HCT116 (cell line): ENCODE data around the gene HDAC11. TPM values are rescaled to one million over a fixed set of nuclear protein-coding genes. Genes with fewer than 3 reads are reported as not detected.

Experiments
- ATAC-seq: fragments of 200-7000 bp; cut with Tn5 transposase; 2 replicates; pipeline ENCODE4 v1.9.1; 2020; ENCODE audit warnings: mild to moderate bottlenecking, moderate library complexity
- BruUV-seq: library from RNA; stranded (reverse); fragments of 400-500 nt; replicated peaks from 2 replicates; lab custom pipeline; 2021; lab: Mats Ljungman, UMichigan
- CTCF ChIA-PET: fragments of 300-600 bp; sonication (Branson Sonifier 250); formaldehyde crosslinking; loops from one replicate; lab custom pipeline; 2021; ENCODE audit warnings: antibody characterized with exemption; lab: Charles Lee
- POLR2A ChIA-PET: fragments of 300-600, 350-600 bp; sonication (Branson Sonifier 250); formaldehyde crosslinking; loops from one replicate; lab custom pipeline; 2021; ENCODE audit warnings: antibody characterized with exemption; lab: Charles Lee
- RAD21 ChIA-PET, 2 experiments: fragments of 300-600 bp; sonication (Branson Sonifier 250); formaldehyde crosslinking; loops; one replicate each; lab custom pipeline; 2023; ENCODE audit warnings: low total read pairs in 2 of 2; ENCODE audit not compliant: uncharacterized antibody in 2 of 2, unreplicated experiment in 2 of 2, low non-redundant PET in 1 of 2; lab: Charles Lee
- DNase-seq: peaks from one replicate; pipeline ENCODE4 v3.0.0-alpha.2; 2010; ENCODE audit warnings: low read depth, low spot score
- H2AFZ ChIP-seq: fragments of 200-600 bp; shearing (Covaris generic), sonication (generic); 2 replicates; pipeline ENCODE4 v1.6.1; 2017; ENCODE audit warnings: low read depth, mixed run types, mixed read lengths, antibody characterized with exemption, low read length; ENCODE audit not compliant: poor library complexity, severe bottlenecking
- H3K27ac ChIP-seq: 2 replicates; pipeline ENCODE4 v1.5.1; 2012; ENCODE audit warnings: low read depth, low read length
- H3K27me3 ChIP-seq: fragments of 200-600 bp; sonication (generic); 2 replicates; pipeline ENCODE4 v1.6.1; 2016; ENCODE audit warnings: mixed run types, low read length, mixed read lengths; ENCODE audit not compliant: insufficient read depth
- H3K36me3 ChIP-seq, 2 experiments: fragments of 200-500 bp in 1 of 2; fragments of 200-600 bp in 1 of 2; sonication (Bioruptor generic) in 1 of 2; sonication (generic) in 1 of 2; 2 replicates each; pipeline versions ENCODE4 v1.5.1 to v1.6.1; 2014 to 2016; ENCODE audit warnings: low read length in 2 of 2, inconsistent platforms in 1 of 2, mixed read lengths in 1 of 2, mixed run types in 1 of 2; ENCODE audit not compliant: insufficient read depth in 2 of 2, control insufficient read depth in 1 of 2
- H3K4me1 ChIP-seq, 2 experiments: fragments of 200-600 bp in 1 of 2; sonication (generic) in 1 of 2; 2 replicates each; pipeline versions ENCODE4 v1.5.1 to v1.6.1; 2012 to 2017; ENCODE audit warnings: low read length in 2 of 2, inconsistent platforms in 1 of 2, mild to moderate bottlenecking in 1 of 2, mixed read lengths in 1 of 2, mixed run types in 1 of 2, moderate library complexity in 1 of 2; ENCODE audit not compliant: insufficient read depth in 2 of 2, control insufficient read depth in 1 of 2
- H3K4me2 ChIP-seq: fragments of 200-600 bp; sonication (generic); 2 replicates; pipeline ENCODE4 v1.6.1; 2017; ENCODE audit warnings: mixed run types, low read length, mixed read lengths
- H3K4me3 ChIP-seq, 2 experiments: fragments of 200-600 bp in 1 of 2; sonication (generic) in 1 of 2; replicated peaks in 1 of 2; 2 replicates each; pipeline ENCODE4 v1.5.1; 2011 to 2016; ENCODE audit warnings: low read length in 2 of 2, control low read depth in 1 of 2, low read depth in 1 of 2, mild to moderate bottlenecking in 1 of 2, mixed read lengths in 1 of 2, mixed run types in 1 of 2
- H3K79me2 ChIP-seq: fragments of 200-600 bp; sonication (generic); 2 replicates; pipeline ENCODE4 v1.6.1; 2017; ENCODE audit warnings: mild to moderate bottlenecking, mixed run types, low read length, moderate library complexity, mixed read lengths; ENCODE audit not compliant: insufficient read depth
- H3K9ac ChIP-seq: fragments of 200-600 bp; sonication (generic); 2 replicates; pipeline ENCODE4 v1.6.1; 2016; ENCODE audit warnings: low read length, mixed read lengths
- H3K9me2 ChIP-seq: fragments of 200-600 bp; sonication (generic), shearing (Covaris generic); 2 replicates; pipeline ENCODE4 v1.6.1; 2017; ENCODE audit warnings: mixed run types, mild to moderate bottlenecking, moderate library complexity; ENCODE audit not compliant: insufficient read depth
- H3K9me3 ChIP-seq, 2 experiments: fragments of 200-500 bp in 1 of 2; fragments of 200-600 bp in 1 of 2; sonication (Bioruptor generic) in 1 of 2; sonication (generic) in 1 of 2; 2 replicates each; pipeline ENCODE4 v1.6.1; 2014 to 2017; ENCODE audit warnings: low read length in 2 of 2, mixed read lengths in 2 of 2, inconsistent platforms in 1 of 2, low read depth in 1 of 2, mild to moderate bottlenecking in 1 of 2, mixed run types in 1 of 2, moderate library complexity in 1 of 2; ENCODE audit not compliant: control insufficient read depth in 1 of 2, insufficient read depth in 1 of 2
- H4K20me1 ChIP-seq: fragments of 200-600 bp; sonication (generic), shearing (Covaris generic); 2 replicates; pipeline ENCODE4 v1.6.1; 2017; ENCODE audit warnings: mixed run types, mild to moderate bottlenecking, moderate library complexity; ENCODE audit not compliant: insufficient read depth
- CTCF ChIP-seq, 3 experiments: fragments of 200-600 bp in 1 of 3; sonication (generic) in 1 of 3; IDR thresholded peaks in 2 of 3; conservative IDR thresholded peaks in 1 of 3; 2 replicates each; pipeline ENCODE4 v1.5.1; 2012 to 2017; ENCODE audit warnings: low read depth in 2 of 3, low read length in 2 of 3, antibody characterized with exemption in 1 of 3, borderline replicate concordance in 1 of 3, control low read depth in 1 of 3, mild to moderate bottlenecking in 1 of 3, mixed read lengths in 1 of 3, mixed run types in 1 of 3, moderate library complexity in 1 of 3; ENCODE audit not compliant: insufficient read depth in 1 of 3
- JUND ChIP-seq: IDR thresholded peaks from 2 replicates; pipeline ENCODE4 v1.6.1; 2012
- POLR2A ChIP-seq: IDR thresholded peaks from 2 replicates; pipeline ENCODE4 v1.7.0; 2011; ENCODE audit warnings: borderline replicate concordance; ENCODE audit not compliant: insufficient read depth, insufficient read length; ENCODE audit errors: extremely low read depth
- POLR2AphosphoS5 ChIP-seq: IDR thresholded peaks from 2 replicates; pipeline ENCODE4 v1.6.1; 2011; ENCODE audit warnings: mild to moderate bottlenecking, low read depth, low read length, moderate library complexity
- RAD21 ChIP-seq: IDR thresholded peaks from 2 replicates; pipeline ENCODE4 v1.6.1; 2012; ENCODE audit warnings: low read depth, mild to moderate bottlenecking
- REST ChIP-seq: IDR thresholded peaks from 2 replicates; pipeline ENCODE4 v1.6.1; 2012; ENCODE audit warnings: low read depth
- SIN3A ChIP-seq: IDR thresholded peaks from 2 replicates; pipeline ENCODE4 v1.6.1; 2012; ENCODE audit warnings: low read depth
- SRF ChIP-seq: IDR thresholded peaks from 2 replicates; pipeline ENCODE4 v1.6.1; 2012; ENCODE audit warnings: low read depth
- ZBTB33 ChIP-seq: IDR thresholded peaks from 2 replicates; pipeline ENCODE4 v1.6.1; 2011; ENCODE audit warnings: mild to moderate bottlenecking, low read length, moderate library complexity; ENCODE audit not compliant: insufficient replicate concordance; ENCODE audit errors: extremely low read depth
- ZNF274 ChIP-seq: fragments of 200-500 bp; sonication (Bioruptor generic); IDR thresholded peaks from 2 replicates; pipeline ENCODE4 v1.6.1; 2014; ENCODE audit warnings: mild to moderate bottlenecking, low read depth, low read length, inconsistent platforms
- intact Hi-C: fragments of 100-400 bp; cut with micrococcal nuclease; formaldehyde crosslinking; loops from 2 replicates; pipeline ENCODE4 v1.10.0; 2022
- total RNA-seq: library from RNA; stranded (reverse); gene quantifications from one replicate; pipeline ENCODE4 v1.2.1, GENCODE V29; 2021; ENCODE audit not compliant: unreplicated experiment

HDAC11 gene
- total RNA-seq, 1 experiment from 2014 or later: 16.1 TPM

- H3K79me2 ChIP-seq: no peaks in the 10 kb centered on the region
- no peak overlapping the region for H2AFZ ChIP-seq
- H3K9ac ChIP-seq: no peak overlapping the region
- ATAC-seq: peak; percentile 36; the same call in 1 of the 2 replicates
- no peaks in the 10 kb centered on the region for H3K27me3 ChIP-seq
- no peaks in the 10 kb centered on the region for H3K9me3 ChIP-seq
- ChIA-PET CTCF (interaction anchor here (1.2 to 1.4 kb wide), 3 partner anchors 8 to 10 kb away, joined by 3 to 6 read pairs (median 4); partner anchors contain the start of gene HDAC11), POLR2A (no interaction called here), RAD21 (no interaction called here)
- no peak for DNase-seq
- H3K9me2 ChIP-seq: no peaks in the 10 kb centered on the region
- H3K4me2 ChIP-seq: no peak overlapping the region
- no peaks in the 10 kb centered on the region for H3K36me3 ChIP-seq
- no peak overlapping the region for H3K27ac ChIP-seq
- intact Hi-C loops: no loop called here
- H3K4me1 ChIP-seq: peaks cover 0 to 10% of the 10 kb centered on the region in 2 experiments; a peak in 1 of 4 replicates
- BruUV-seq: no TSS peak
- no peak for TF ChIP-seq RAD21
- no peak for TF ChIP-seq ZBTB33
- TF ChIP-seq CTCF (IDR thresholded peaks at IDR 0.05 in 2 of 3, conservative IDR thresholded peaks at IDR 0.05 in 1 of 3; ENCODE audit: borderline replicate concordance in 1 of 3, insufficient read depth in 1 of 3, low read depth in 2 of 3, low read length in 2 of 3): no peak
- no peak for TF ChIP-seq POLR2A
- TF ChIP-seq REST: no peak
- no peak for TF ChIP-seq SRF
- no peak for TF ChIP-seq SIN3A
- no peak for TF ChIP-seq JUND
- no peak for TF ChIP-seq POLR2AphosphoS5
- no peak for TF ChIP-seq ZNF274
- no peak overlapping the region for H3K4me3 ChIP-seq
- H4K20me1 ChIP-seq: no peaks in the 10 kb centered on the region
Measured at GRCh38 chr3:13470894-13471574, 9.1 kb upstream of the HDAC11 start.
